ENCODE measurements around the gene GPA33.
A peak's percentile ranks its signal among the peaks of the same experiment; 100 is the strongest.

GPA33 gene

DNA sequence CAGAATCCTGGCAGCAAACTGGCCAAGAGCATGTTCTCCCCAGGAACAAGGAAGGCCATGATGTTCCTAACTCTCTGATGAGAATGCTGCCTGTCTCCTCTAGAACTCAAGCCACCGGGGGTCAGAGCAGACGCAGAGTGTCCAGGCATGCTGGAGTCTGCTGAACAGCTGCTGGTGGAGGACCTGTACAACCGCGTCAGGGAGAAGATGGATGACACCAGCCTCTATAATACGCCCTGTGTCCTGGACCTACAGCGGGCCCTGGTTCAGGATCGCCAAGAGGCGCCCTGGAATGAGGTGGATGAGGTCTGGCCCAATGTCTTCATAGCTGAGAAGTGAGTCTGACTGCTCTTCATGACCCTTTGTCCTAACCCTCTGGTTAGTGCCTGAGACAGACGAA is 27.0 kb upstream of the GPA33 start:
- no peak for DNase-seq (ENCODE audit: low spot score)

DNA sequence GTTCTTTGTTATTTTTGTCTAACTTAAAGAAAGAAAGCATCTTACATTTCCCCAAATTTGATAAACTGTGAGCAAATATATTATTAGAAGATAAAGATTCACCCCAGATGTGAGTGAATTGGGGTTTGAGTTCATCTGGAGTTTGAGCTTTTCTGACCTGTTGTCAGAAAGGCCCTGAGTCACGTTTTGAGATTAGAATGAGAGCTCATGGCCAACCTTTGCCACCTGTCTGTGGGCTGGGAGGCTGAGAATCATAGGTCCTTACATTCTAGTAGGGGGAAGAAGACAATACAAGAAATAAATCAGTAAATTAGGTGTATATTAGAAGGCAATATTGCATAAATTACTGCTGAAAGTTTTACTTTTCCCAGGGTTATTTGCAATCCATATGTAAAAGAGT is 26.0 kb upstream of the GPA33 start:
- no peak for DNase-seq (ENCODE audit: low spot score)

GRCh38 chr1:167115655-167116054 is 25.5 kb upstream of the GPA33 start:
- no peak for DNase-seq (ENCODE audit: low spot score)

GRCh38 chr1:167114725-167115124 is 24.5 kb upstream of the GPA33 start:
- no peak for DNase-seq (ENCODE audit: low spot score)

- no peak for DNase-seq (ENCODE audit: low spot score)
Measured at GRCh38 chr1:167111868-167112709, 21.9 kb upstream of the GPA33 start.

DNA sequence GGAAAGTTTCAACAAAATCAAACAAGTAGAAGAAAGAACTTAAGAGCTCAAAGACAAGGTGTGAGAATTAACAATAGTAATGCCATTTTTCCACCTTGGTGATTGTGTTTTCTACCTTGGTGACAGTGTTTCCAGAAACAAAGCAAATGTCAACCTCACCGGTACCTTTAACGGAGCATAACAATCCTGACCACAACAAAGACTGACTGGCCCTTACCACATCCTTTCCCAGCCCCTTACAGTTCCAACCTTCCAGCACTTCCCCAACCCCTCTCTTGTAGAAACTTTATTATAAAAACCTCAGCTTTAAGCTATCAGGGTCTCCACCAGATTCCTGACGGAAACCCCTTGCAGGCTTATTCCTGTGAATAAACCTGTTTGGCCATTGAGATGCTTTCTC is 20.4 kb upstream of the GPA33 start:
- peak; percentile 54 for DNase-seq (ENCODE audit: low spot score)

- no peak for DNase-seq (ENCODE audit: low spot score)
Measured at GRCh38 chr1:167109125-167109524, 18.9 kb upstream of the GPA33 start.

DNA sequence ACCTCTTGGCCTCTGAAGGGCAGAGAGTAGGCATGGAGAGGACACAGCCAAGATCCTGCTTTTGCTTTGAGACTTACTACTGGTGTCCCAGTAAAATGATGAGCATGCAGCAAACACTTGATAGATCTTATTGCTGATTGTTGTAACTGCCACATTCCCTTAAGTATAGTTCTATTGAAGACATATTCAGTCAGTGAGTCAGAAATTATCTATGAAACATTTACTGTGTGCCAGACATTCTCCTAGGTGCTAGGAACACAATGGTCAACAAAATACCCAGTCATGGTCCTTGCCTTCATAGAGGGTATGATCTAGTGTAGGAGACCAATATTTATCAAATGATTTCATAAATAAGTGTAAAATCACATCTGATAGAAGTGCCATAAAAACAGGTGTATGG is 17.3 kb upstream of the GPA33 start:
- DNase-seq (ENCODE audit: low spot score) = no peak

DNA sequence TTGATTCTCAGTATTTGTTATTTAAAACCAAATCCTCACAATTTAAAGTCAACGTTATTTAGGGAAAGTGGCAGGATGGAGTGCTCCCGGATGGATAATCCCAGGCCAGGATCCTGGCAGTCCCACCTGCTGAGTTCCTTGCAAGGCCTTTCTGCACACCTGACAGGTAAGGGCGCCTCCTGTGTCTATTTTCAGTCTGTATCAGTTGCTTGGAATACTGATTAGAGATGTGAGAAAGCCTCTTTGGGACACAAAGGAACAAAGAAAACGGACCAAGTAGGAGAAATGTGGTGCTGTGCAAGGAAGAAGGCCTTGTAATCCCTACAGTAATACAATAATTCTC is 15.9 kb upstream of the GPA33 start:
- no peak for DNase-seq (ENCODE audit: low spot score)

DNA sequence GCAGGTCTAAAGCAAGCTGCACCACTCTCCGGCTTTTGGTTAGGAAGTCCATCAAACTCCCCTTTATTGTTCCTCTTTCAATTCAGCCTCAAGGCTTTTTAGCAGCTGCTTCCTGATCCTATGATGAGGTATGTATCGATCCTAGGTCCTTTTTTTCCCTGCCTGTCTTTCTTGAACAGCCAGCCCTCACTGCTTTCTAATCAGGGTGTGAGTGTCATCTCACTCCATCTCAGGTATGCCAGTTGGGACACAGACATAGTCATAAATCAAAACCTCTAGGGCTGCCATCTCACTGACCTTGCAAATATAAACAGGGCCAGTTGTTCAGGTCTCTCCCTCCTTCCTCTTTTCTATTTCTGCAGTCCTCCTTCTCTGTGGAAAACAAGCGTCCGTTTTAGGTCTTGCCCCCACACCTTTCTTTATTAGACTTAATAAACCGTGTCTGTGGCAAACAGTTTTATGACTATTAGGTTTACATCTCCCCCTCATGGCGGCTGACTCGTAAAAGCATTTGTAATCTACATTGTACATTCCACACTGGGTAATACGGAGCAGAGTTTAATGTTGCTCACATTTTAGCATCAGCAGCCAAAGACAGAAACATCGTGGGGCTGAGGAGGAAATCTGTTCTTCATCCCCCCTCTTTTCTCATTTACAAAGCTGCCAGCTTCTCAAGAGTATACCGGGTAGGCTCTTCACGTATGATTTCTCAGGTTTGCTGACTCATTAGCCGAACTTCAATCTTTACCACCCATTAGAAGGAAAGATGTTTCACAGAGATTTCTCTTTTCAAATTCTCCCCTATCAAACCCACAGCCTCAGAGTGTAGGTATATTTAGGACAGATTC is 15.3 kb upstream of the GPA33 start:
- no peak for DNase-seq (ENCODE audit: low spot score)

DNA sequence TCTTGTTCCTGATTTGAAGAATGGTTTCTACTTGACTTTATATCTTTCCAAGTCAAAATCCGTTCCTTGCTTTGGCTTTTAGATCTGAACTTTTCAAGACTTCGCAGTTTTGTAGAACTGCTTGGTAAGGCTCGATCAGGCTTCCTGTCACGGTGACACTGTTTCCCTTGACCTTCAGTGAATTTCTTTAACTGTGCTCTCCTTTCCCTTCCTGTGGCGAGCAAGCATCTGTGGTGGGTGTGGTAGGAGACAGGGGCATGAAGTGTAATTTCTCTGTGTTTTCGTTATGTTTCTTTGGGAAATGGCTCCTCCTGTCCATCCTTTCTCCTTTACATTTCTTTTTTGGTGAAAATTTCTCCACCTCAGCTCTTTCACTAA is 14.1 kb upstream of the GPA33 start:
- DNase-seq (ENCODE audit: low spot score) = no peak

DNA sequence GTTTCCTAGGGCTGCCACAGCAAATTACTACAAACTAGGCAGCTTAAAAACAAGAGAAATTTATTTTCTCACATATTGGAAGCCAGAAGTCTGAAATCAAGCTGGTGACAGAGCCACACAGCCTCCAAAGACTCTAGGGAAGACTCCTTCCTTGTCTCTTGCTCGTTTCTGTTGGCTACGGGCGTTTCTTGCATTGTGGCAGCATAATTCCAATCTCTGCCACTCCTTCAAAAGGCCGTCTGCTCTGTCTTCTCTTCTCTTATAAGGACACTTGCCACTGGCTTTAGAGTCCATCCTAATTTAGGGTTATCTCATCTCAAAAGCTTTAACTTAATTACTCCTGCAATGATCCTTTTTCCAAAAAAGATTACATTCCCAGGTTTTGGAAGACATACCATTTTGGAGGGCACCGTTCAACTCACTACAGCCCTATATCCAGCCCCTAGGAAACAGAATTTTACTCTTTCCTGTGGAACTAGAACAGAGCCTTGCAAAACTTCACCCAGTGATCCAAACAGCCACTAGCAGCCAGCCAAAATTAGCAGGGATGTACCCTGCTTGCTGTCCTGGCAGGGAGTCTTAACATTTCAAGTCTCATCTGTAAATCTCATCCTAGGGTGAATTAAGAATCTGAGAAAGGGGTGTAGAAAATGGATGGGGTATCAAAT is 12.9 kb upstream of the GPA33 start:
- no peak for DNase-seq (ENCODE audit: low spot score)

DNA sequence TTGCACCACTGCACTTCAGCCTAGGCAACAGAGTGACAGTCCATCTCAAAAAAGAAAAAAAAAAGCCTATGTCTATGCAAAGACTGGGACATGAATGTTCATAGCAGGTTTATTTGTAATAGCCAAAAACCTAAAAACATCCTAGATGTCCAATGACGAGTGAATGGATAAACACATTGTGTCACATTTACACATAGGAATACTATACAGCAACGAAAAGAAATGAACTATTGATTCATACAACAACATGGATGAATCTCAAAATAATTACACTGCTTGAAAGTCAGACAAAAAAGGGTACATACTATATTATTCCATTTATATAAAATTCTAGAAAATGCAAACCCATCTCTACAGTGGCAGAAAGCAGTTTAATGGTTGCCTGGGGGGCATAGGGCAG is 11.6 kb upstream of the GPA33 start:
- DNase-seq (ENCODE audit: low spot score) = no peak

DNA sequence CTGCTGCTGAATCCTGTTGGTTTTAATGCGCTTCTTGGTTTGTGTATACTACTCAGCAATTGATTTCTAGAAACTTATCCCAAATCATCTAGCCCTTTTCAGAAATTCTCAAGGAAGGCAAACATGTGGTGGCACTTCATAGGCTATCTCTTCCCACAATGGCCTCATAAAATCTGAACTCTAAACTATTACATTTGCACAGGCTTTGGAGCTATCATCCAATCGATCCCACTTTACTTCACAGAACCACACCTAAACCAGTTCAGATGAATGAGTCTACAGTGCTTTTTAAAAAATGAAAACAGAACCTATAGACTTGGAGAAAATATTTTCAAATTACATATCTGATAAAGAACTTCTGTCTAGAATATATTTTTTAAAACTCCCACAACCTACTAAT is 10.6 kb upstream of the GPA33 start:
- DNase-seq (ENCODE audit: low spot score) = no peak

DNA sequence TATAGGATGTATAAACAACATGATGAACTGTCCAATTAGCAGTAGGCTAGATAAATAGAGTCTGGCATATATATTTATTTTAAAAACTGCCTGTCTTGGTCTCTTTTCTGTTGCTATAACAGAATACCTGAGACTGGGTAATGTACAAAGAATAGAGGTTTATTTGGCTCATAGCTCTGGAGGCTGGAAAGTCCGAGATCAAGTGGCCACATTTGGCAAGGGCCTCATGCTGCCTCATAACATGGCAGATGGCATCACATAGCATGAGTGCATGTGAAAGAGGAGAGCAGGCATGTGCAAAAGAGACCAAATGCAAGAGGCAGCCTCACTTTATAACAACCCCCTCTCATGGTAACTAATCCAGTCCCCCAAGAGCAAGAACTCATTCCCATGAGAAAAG is 9.7 kb upstream of the GPA33 start:
- DNase-seq (ENCODE audit: low spot score) = no peak

GRCh38 chr1:167095368-167095767 is 5.2 kb upstream of the GPA33 start:
- no peak for DNase-seq (ENCODE audit: low spot score)

- no peak for DNase-seq (ENCODE audit: low spot score)
Measured at GRCh38 chr1:167094690-167095089, 4.5 kb upstream of the GPA33 start.

DNA sequence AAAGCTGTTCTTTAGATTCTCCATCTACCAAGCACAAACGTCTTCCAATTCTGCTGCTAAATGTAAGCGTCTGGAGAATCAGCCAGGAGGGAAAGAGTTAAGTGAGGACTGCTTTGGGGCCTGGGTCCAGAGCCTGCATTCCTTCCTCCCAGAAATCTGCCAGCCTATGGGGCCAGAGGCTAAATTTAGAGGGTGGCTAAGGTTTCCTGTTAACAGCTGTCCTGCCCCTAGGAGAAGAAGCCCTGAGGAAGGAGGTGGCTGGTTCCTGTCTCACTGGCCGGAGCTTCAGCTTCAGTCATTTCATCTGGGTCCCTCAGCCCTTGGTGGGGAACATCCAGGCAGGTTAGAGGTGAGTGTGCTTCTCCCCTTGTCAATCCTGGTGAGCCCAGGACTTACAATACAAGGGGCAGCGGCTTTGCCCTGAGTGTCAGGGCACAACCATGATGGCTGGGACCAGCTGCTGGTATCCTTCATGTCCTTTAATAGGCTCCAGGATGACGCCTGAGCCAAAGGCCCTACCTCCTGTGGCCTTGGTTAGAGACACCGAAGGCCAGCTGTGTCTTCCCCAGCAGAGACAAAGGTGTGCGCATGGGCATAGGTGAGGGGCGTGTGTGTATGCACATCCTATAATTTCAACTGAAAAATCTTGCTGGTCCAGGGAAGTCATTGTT is 3.8 kb upstream of the GPA33 start, which contains the start of gene STYXL2:
STYXL2 (plus strand) TSS at position 230 of the 671 bp plus-strand sequence. CDS start 775 bp downstream, outside the sequence.
- no peak for DNase-seq (ENCODE audit: low spot score)

GRCh38 chr1:167092653-167093052 is 2.5 kb upstream of the GPA33 start:
- no peak for DNase-seq (ENCODE audit: low spot score)

GRCh38 chr1:167089939-167090313 is 251 bp downstream of the GPA33 start:
- DNase-seq (ENCODE audit: low spot score) = no peak

DNA sequence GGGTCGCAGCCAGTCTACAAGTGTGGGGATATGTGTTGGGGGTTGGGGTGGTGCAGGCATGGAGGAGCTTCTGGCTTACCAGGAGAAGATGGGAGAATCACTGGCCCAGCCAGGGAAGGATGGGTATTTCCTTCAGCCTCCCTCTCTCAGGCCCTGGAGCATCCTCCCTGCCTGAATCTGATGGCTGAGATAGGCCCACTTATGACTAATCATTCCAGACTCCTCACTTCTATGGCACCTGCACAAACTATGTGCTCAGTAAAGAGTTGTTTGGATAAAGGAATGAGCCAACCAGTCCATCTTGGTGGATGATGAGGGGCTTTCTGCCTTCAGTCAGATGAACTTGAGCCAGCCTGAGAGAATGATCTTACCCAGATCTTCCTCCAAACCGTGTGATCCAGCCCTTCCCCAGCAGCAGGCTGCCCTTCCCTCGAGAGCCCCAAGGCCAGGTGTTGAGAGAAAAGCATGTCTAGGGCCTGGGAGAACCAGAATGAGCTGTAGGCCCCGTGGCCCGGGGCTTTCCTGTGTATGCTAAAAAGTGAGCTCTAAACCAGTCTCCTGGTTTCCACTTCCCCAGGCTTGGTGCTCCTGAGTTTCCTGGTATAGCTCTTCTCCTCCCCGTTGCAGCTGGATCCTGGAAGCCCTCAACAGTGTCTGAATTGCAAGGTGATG is 1.3 kb downstream of the GPA33 start:
- DNase-seq (ENCODE audit: low spot score) = no peak

- no peak for DNase-seq (ENCODE audit: low spot score)
Measured at GRCh38 chr1:167086768-167087167, 3.4 kb downstream of the GPA33 start.

All from CD4-positive, alpha-beta T cell treated with Interleukin-6 at 100 ng/mL for 8 hours (primary cell).